Thyroid gland (tissue), 4 donors: ENCODE measurements around the gene HK1. TPM values are rescaled to one million over a fixed set of nuclear protein-coding genes. Genes with fewer than 3 reads are reported as not detected.

Source experiments
- DNase-seq, 2 donors: peaks; one replicate each; pipeline ENCODE4 v3.0.0-alpha.2; 2019
- H3K27ac ChIP-seq, 3 donors: fragments of 200-600 bp; sonication (generic); 1 replicate in 2 of 3; 2 replicates in 1 of 3; pipeline ENCODE4 v1.5.1; 2016 to 2019; ENCODE audit warnings: mild to moderate bottlenecking in 1 of 3, moderate library complexity in 1 of 3
- H3K27me3 ChIP-seq: fragments of 200-600 bp; sonication (generic); one replicate; pipeline ENCODE4 v1.5.1; 2019
- H3K36me3 ChIP-seq, 2 donors: fragments of 200-600 bp; sonication (generic); one replicate each; pipeline ENCODE4 v1.5.1; 2016 to 2019
- H3K4me1 ChIP-seq, 2 donors: fragments of 200-600 bp; sonication (generic); one replicate each; pipeline ENCODE4 v1.5.1; 2017 to 2019
- H3K4me3 ChIP-seq, 3 donors: fragments of 200-600 bp; sonication (generic); replicated peaks in 1 of 3; 1 replicate in 2 of 3; 2 replicates in 1 of 3; pipeline ENCODE4 v1.5.1; 2016; ENCODE audit warnings: mild to moderate bottlenecking in 1 of 3
- H3K9me3 ChIP-seq: fragments of 200-600 bp; sonication (generic); one replicate; pipeline ENCODE4 v1.5.1; 2017
- CTCF ChIP-seq, 6 experiments: fragments of 200-600 bp in 3 of 6; fragments of 450-650 bp in 3 of 6; sonication (generic) in 3 of 6; IDR thresholded peaks; one replicate each; pipeline ENCODE4 v1.5.1; 2016 to 2019; ENCODE audit warnings: antibody characterized with exemption in 6 of 6, mild to moderate bottlenecking in 2 of 6, inconsistent platforms in 1 of 6, moderate library complexity in 1 of 6
- POLR2A ChIP-seq, 2 donors: fragments of 450-650 bp; IDR thresholded peaks; one replicate each; pipeline ENCODE4 v1.6.1; 2017; ENCODE audit warnings: antibody characterized with exemption in 2 of 2, mild to moderate bottlenecking in 2 of 2, moderate library complexity in 1 of 2
- WGBS, 2 donors: methylation state at CpG; one replicate each; pipeline ENCODE4 v1.1.5; 2017; 5-methylcytosine and 5-hydroxymethylcytosine counted together
- intact Hi-C: fragments of 100-400 bp; cut with DNase I; formaldehyde crosslinking; loops from one replicate; pipeline ENCODE4 v1.15.1; 2023
- total RNA-seq, 4 donors: library from RNA; depleted of rRNA; stranded (reverse); fragments of >200 nt; gene quantifications; one replicate each; pipeline ENCODE4 v1.2.3, GENCODE V29; 2016

Gene HK1
- total RNA-seq, 4 donors from 2014 or later: 106 to 231 (median 189) TPM

- no peak for DNase-seq
- Histone ChIP-seq H3K27ac (peak overlapping the region in 1 of 3 donors; percentile 71), H3K27me3 (no peaks in the 10 kb centered on the region), H3K9me3 (no peaks in the 10 kb centered on the region), H3K4me3 (no peak overlapping the region), H3K36me3 (no peaks in the 10 kb centered on the region), H3K4me1 (peaks cover 33 to 40% of the 10 kb centered on the region in 2 donors)
- no peak for TF ChIP-seq POLR2A (IDR thresholded peaks at IDR 0.05)
- TF ChIP-seq CTCF (IDR thresholded peaks at IDR 0.05): no peak
- intact Hi-C loops: no loop called here
- 88 to 89% methylated on average over 8 of the region's 8 CpGs for WGBS, 2 donors
Observed at GRCh38 chr10:69353977-69354635, 75.8 kb downstream of the HK1 start.

- no peak for TF ChIP-seq CTCF (IDR thresholded peaks at IDR 0.05)
- TF ChIP-seq POLR2A (IDR thresholded peaks at IDR 0.05): no peak
- no peak overlapping the region for H3K4me3 ChIP-seq
Observed at GRCh38 chr10:69356187-69356586, 77.9 kb downstream of the HK1 start.

GRCh38 chr10:69358148-69358795 is 80.0 kb downstream of the HK1 start:
- DNase-seq: no peak
- TF ChIP-seq POLR2A (IDR thresholded peaks at IDR 0.05): no peak
- TF ChIP-seq CTCF (IDR thresholded peaks at IDR 0.05): no peak
- Histone ChIP-seq H3K4me1 (peaks cover 65% of the 10 kb centered on the region in 2 donors), H3K36me3 (no peaks in the 10 kb centered on the region), H3K27ac (peak overlapping the region; percentile 18 to 87 (median 85)), H3K27me3 (no peaks in the 10 kb centered on the region), H3K4me3 (no peak overlapping the region), H3K9me3 (no peaks in the 10 kb centered on the region)
- intact Hi-C loops: no loop called here
- 81 to 89% methylated on average over 12 of the region's 12 CpGs for WGBS, 2 donors

More at GRCh38 chr10:69356187-69356586, 77.9 kb downstream of the HK1 start:
- intact Hi-C loops: no loop called here
- Histone ChIP-seq H3K4me1 (peaks cover 47 to 56% of the 10 kb centered on the region in 2 donors), H3K9me3 (no peaks in the 10 kb centered on the region), H3K27me3 (no peaks in the 10 kb centered on the region), H3K36me3 (no peaks in the 10 kb centered on the region), H3K27ac (peak overlapping the region; percentile 20 to 71 (median 35))
- DNase-seq: no peak
- 76 to 83% methylated on average over 2 of the region's 2 CpGs for WGBS, 2 donors

GRCh38 chr10:69359148-69359547 is 80.9 kb downstream of the HK1 start:
- Histone ChIP-seq H3K4me3 (no peak overlapping the region), H3K4me1 (peaks cover 64 to 67% of the 10 kb centered on the region in 2 donors), H3K9me3 (no peaks in the 10 kb centered on the region), H3K27ac (peak overlapping the region; percentile 85 to 90 (median 87)), H3K36me3 (no peaks in the 10 kb centered on the region), H3K27me3 (no peaks in the 10 kb centered on the region)
- TF ChIP-seq CTCF (IDR thresholded peaks at IDR 0.05): no peak
- TF ChIP-seq POLR2A (IDR thresholded peaks at IDR 0.05): no peak
- WGBS, 2 donors: 88 to 90% methylated on average over 3 of the region's 3 CpGs
- no peak for DNase-seq
- intact Hi-C loops: no loop called here

- Histone ChIP-seq H3K27ac (peak overlapping the region; percentile 85 to 90 (median 87)), H3K27me3 (no peaks in the 10 kb centered on the region), H3K4me1 (peaks cover 64 to 67% of the 10 kb centered on the region in 2 donors), H3K4me3 (no peak overlapping the region), H3K36me3 (peaks cover 0 to under 1% of the 10 kb centered on the region in 2 donors), H3K9me3 (no peaks in the 10 kb centered on the region)
- WGBS, 2 donors: 81 to 88% methylated on average over 5 of the region's 5 CpGs
- DNase-seq: no peak
- TF ChIP-seq CTCF (IDR thresholded peaks at IDR 0.05) (no peak), POLR2A (IDR thresholded peaks at IDR 0.05) (no peak)
- intact Hi-C loops: no loop called here
Observed at GRCh38 chr10:69359594-69359993, 81.3 kb downstream of the HK1 start.
